GM19240 (cell line): ENCODE measurements around the gene LCN2.

ENCODE experiments used
- DNase-seq: peaks from one replicate; pipeline ENCODE4 v3.0.0; 2011; ENCODE audit warnings: low spot score; ENCODE audit not compliant: insufficient read length

Gene LCN2

GRCh38 chr9:128192601-128193371, 43.5 kb downstream of the LCN2 start:
- DNase-seq, result peak; percentile 70

GRCh38 chr9:128193469-128194096, 44.3 kb downstream of the LCN2 start:
- DNase-seq, result no peak

DNA sequence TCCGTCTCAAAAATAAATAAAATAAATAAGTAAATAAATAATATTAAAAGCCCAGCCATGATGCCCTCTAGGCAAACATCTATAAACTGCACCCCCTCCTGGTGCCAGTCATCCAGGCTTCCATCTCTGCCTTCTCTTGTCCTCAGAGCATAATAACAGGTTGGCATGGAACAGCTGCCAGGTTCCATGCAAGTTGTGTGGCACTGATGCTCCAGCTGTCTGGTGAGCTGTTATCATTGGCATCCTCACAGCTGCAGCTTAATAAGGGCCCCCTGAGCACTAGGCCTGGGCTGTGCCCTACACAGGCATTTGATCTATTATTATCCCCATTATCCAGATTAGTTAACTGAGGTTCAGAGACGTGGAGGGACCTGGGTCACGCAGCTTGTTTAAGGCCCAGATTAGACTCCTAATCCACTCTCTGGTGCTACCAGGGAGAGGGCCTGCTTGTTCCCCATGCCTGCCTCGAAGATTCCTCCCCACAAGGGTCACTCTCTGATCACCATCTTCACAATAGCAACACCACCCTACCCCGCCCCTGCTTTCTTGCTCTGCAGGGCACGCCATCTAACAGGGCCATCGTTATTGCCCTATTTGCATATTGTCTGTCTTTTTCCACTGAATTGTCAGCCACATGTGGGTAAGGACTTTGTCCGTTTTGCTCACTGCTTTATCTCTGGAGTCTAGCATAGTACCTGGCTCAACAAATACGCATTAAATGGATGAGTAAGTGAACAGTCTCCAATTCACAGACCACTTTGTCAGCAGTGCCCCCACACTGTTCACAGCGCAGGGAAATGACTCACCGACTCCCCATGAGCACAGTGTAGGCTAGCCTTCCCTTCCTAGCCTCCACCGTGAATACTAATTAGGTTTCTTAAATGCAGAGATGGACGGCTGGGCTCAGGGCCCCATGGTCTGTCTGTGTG, 52.5 kb downstream of the LCN2 start:
- DNase-seq, result no peak

DNA sequence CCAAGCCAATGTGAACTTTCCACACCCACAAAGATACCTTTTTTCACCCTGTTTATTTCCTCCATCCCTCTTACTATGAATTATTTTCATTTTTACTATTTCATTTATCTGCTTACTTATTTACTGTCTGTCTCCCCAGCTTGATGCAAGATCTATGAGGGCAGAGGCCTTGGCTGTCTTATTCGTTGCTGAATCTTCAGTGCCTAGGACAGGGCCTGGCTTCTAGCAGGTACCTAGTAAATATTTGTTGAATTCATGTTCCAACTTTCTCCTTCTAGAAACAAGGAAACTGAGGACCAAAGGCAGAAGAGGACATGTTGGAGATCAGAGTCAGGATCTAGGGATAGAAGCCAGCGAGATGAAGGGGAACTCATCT, 53.4 kb downstream of the LCN2 start:
- DNase-seq, result no peak
